GM21737 (cell line): ENCODE data around the gene MBD3.

Experiments used
- ATAC-seq: cut with Tn5 transposase; IDR thresholded peaks from one replicate; pipeline ENCODE4 v1.9.1; 2021; ENCODE audit warnings: mild to moderate bottlenecking, moderate library complexity; ENCODE audit not compliant: unreplicated experiment

MBD3 gene

DNA sequence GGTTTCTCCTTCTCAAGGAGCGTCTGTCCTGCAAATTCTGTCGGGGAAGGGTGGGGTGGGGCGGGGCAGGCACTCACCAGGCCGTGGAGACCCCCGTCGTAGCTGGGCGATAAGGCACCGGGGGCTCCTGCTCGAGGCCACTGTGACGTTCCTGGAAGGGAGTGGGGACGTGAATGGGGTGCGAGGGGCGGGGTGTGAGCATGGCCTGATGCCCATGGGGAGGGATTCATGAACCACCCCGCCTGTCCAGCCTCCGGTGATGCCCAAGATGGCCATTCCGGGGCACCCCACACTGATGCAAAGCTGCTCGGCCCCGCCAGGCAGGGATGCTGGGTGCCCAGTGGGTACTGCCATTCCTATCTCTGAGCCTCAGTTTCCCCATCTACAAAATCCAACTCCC lies 27.0 kb upstream of the MBD3 start:
- no peak for ATAC-seq

DNA sequence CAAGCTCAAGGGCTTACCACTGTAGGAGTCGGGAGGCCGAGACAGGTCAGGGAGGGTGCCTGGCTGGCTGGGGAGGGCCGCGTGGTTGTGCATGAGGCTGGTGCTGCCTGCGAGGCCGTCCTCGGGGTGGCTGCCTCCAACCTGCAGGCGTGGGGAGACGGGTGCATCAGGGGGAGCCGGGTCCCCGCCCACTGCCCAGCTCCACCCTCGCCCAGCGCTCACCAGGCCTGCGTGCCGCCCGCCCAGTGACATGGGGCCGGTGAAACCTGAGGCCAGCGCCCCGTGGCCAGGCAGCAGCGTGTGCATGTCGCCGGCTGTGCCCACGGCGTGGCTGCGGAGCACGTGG lies 26.4 kb upstream of the MBD3 start:
- no peak for ATAC-seq

- no peak for ATAC-seq
Observed at GRCh38 chr19:1618157-1619093, 25.8 kb upstream of the MBD3 start.

GRCh38 chr19:1616875-1617274 lies 24.2 kb upstream of the MBD3 start:
- ATAC-seq = no peak

DNA sequence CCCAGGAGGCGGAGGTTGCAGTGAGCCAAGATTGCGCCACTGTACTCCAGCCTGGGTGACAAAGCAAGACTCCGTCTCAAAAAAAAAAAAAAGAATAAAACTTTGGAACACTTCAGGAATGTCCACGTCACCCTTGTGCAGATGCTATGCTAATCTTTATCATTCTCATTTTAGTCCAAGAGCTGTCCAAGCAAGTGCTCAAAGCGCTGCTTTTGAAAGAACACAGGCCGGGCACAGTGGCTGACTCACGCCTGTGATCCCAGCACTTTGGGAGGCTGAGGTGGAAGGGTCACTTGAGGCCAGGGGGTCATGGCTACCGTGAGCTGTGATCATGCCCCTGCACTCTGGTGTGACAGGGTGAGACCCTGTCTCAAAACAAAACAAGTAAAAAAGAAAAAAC lies 23.7 kb upstream of the MBD3 start:
- no peak for ATAC-seq

- no peak for ATAC-seq
Observed at GRCh38 chr19:1615156-1615765, 22.6 kb upstream of the MBD3 start.

DNA sequence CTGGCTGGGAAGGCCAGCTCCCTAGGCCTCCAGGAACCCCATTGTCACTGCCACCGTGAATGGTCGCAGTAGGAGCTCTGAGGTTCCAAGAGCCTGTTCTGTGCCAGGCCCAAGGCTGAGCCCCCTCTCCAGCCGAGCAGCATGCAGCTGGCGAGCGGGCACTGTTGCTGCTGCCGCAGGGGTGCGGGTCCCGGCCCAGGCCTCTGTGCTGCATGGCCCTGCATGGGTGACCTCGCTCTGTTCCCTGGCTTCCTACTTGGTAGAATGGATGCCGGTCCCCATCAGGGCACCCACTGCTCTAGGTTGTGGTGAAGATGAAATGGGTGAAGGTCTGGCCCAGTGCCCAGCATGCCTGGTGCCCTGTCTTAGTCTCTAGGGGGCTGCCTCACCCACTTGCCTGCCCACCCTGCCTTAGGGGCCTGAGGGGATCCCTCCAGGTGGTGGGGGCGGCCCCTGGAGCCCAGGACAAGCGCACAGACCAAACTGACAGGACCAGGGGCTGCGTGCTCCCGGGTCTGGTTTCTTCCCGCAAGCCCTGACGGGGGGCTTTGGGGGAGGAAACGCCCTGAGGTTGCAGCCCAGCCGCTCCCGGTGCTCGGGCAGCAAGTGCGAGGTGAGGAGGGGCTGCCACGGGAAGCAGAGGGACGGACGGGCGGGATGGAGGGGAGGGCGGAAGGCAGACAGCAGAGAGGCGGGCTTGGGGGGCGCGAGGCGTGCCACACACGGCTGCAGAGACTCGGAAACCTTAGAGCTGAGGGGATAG lies 21.3 kb upstream of the MBD3 start:
- ATAC-seq = no peak

- no peak for ATAC-seq
Observed at GRCh38 chr19:1613146-1613545, 20.5 kb upstream of the MBD3 start.

DNA sequence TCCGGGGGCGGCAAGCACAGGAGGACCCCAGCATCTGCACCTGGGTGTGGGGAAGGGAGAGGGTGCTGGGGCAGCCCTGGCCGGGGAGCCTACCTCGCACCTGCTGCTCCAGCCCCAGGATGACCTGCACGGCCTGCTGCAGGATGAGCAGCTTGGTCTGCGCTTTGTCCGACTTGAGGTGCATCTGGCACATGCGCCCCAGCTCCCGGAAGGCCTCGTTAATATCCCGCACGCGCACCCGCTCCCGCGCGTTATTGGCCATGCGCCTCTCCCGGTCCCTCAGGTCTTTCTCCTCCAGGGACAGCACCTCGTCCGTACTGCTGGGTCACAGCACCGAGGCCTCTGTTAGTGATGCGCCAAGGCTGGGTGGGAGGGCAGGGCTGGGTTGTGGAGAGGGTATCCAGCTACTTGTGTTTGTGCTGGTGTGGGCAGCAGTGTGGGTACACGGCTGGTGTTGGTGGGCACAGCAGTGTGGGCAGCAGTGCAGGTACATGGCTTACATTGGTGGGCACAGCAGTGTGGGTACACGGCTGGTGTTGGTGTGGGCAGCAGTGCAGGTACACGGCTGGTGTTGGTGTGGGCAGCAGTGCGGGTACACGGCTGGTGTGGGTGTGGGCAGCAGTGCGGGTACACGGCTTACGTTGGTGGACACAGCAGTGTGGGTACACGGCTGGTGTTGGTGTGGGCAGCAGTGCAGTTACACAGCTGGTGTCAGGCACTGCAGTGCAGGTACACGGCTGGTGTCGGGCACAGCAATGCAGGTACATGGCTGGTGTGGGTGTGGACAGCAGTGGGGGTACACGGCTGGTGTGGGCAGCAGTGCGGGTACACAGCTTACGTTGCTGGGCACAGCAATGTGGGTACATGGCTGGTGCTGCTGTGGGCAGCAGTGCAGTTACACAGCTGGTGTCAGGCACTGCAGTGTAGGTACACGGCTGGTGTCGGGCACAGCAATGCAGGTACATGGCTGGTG lies 19.7 kb upstream of the MBD3 start:
- ATAC-seq = no peak

- ATAC-seq = no peak
Observed at GRCh38 chr19:1611353-1611752, 18.7 kb upstream of the MBD3 start.

DNA sequence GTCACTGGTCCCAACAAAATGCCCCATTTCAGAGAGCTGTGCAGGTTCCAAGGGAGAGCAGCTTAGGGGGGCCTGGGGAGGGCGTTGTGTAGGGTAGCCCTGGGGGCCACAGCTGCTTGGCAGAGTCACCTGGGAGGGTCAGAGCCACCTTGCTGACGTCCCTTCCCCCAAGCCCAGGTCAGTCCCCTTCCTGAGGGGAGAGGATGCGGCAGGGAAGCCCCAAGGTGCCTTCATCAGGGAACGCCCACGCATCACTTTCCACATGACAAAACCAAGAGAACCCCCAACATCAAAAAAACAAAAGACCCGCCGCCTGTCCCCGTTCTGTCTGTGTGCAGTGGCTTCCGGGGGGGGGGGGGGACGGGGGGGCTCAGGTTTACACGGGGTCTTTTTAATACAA lies 17.9 kb upstream of the MBD3 start:
- ATAC-seq = no peak

DNA sequence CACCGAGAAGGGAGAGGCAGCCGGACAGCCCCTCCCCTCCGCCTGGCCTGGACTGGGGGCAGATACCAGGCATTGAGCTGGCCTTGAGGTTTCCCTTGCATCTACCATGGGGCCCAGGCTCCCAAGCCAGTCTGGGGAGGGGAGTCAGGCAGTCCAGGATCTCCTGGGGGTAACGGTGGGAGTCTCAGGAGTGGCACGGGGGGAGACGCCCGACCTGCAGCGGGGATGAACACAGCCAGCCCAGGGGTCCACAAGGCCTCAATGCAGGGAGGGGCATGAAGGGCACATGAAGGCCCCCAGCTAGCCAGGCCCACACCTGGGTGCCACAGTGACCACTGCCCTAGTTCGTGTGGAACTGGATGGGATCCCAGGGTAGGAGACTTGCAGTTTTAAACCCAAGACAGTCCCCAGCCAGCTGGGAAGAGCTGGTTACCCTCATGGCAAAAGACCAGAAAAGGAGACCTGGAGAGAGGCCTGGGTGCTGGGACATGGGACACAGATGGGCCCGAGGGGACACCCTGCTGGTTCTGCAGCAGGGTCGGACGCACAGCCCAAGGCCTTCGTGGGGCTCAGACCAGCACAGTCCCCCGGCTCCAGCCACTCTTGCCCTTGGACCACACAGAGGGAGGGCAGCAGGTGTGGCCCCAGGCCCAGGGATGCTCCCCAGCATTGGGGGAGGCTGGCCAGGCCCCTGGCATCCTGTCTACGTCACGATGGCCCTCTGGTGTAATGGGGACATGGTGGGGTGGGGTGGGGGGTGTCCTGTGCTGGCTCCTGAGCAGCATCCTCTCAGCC lies 17.2 kb upstream of the MBD3 start:
- no peak for ATAC-seq

DNA sequence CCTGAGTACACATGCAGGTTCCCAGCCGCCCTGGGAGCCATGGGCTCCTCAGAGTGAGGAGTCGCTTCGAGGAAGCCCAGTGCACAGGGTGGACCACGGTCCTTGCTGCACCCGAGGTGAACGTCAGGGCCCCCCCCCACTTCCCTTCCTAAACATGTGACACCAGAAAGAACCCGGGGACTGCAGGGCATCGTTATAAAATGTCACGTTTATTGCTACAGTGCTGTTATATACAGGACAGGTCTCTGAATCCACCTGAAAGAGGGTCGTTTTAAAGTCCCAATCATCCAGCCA lies 16.4 kb upstream of the MBD3 start:
- no peak for ATAC-seq

DNA sequence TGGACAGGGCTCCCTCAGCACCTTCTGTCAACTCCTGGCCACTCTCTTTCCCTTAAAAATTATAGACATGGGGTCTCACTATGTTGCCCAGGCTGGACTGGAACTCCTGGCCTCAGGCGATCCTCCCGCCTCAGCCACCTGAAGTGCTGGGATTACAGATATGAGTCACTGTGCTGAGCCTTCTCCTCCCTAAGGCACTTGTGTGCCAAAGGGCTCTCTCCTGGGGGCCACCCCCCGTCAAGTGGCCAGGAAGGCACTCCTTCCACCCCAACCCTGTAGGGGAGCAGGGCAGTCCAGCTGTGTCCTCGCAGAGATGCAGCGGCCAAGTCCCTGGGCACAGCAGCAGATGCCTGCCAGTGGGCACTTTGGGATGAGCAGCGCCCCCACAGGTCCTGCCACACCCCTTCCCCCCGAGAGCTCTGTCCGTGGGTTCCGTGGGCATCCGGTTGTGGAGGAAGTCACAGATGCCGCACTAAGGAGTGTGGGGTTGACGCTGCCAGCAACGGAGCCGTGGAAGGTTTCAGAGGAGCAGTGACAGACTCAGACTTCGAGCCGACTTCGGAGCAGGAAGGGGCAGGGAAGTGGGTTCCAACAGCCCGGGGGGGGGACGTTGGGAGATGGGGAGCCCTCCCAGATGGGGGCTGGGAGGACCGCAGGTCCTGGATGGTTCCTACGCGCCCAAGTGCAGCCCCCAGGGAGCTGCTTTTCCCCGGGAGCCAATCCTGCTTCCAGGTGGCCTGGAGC lies 15.9 kb upstream of the MBD3 start:
- no peak for ATAC-seq

DNA sequence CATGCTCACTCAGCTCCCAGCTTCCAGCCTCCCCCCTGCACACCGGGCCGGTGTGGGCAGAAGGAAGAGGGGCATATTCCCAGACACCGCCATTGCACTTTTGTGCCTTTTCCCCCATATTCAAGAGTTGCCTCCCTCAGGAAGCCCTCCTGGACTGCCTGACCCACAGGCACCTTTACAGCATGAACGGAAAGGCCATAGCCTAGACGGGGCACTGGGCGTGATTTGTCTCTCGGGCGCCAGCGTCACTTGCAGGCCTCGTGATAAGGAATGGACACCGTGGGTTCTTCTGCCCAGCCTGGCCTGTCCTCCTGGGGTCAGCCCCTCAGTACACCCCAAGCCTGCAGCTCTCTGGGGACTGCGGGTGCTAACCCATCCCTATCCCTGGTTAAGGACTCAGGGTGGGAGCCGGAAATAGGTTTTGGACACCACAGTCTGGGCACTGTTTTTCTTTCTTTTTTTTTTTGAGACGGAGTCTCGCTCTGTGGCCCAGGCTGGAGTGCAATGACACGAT lies 13.5 kb upstream of the MBD3 start:
- ATAC-seq = no peak

DNA sequence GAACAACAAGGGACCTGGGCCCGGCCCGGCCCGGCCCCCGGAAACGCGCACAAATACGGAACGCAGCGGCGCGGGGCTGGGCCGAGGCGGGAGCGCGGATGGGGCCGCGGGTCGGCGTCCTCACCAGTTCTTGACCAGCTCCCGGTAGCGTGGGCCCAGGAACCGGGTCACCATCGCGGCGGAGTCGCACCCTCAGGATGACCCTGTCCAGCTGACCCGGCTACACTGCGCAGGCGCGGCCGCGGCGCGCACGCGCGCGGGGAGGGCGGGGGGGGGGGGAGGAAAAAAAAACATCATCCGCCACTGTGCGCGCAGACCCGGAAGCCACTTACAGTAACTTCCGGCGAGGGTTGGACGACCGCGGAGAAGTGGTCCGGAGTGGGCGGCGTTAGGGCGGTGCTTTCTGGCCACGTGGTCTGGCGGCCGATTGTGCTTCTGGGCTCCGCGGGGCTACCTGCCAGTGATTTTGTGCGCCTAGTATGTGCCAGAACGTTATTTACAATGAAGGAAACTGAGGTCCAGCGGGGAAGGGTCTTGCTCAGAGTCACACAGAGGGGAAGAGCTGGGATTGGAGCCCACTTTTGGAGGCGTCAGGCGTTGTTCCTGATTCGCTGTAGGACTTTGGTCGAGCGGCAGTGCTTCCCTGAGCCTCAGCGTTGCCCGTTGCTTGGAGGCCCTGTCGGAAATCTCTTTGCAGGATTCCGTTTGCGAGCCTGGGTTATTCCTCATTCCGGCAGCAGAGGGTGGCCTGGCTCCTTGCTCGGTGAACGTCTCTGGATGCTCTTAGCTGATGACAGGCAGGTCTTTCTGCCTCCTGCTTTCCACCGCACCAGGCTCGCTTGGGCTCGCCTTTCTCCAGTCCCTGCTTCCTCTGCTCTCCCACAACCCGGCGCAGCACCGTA lies 12.8 kb upstream of the MBD3 start, which contains the start of gene UQCR11:
UQCR11 (minus strand) TSS at position 227 of the 902 bp plus-strand sequence; CDS start at position 174, 53 bp downstream.
- peak; percentile 73 for ATAC-seq

DNA sequence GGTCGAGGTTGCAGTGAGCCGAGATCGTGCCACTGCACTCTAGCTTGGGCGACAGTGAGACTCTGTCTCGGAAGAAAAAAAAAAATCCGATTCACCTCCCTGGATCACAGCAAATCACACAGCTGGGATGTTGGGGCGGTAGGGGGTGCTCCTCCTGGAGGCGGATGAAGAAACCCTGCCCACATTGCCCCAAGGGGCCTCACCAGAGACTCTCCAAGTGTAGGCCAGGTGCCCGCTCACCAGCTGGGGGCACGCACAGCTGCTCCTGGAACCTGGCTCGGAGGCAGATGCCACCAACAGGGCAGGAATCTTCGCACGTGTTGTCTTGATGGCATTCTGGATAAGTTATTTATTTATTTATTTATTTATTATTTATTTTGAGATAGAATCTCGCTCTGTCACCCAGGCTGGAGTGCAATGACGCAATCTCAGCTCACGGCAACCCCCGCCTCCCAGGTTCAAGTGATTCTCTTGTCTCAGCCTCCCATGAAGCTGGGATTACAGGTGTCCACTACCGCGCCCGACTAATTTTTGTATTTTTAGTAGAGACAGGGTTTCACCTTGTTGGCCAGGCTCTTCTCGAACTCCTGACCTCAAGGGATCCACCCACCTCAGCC lies 9.5 kb upstream of the MBD3 start:
- ATAC-seq = no peak
